GM19455 (cell line): ENCODE results near the gene TMEM132D.

Experiments used
- ATAC-seq: cut with Tn5 transposase; IDR thresholded peaks from one replicate; pipeline ENCODE4 v1.9.1; 2021; ENCODE audit not compliant: unreplicated experiment

TMEM132D gene

GRCh38 chr12:129670256-129670920, 233.4 kb downstream of the TMEM132D start:
- no peak for ATAC-seq

- no peak for ATAC-seq
Observed at GRCh38 chr12:129665414-129665813, 238.4 kb downstream of the TMEM132D start.

- ATAC-seq: no peak
Observed at GRCh38 chr12:129662234-129662633, 241.6 kb downstream of the TMEM132D start.

GRCh38 chr12:129660946-129661345, 242.9 kb downstream of the TMEM132D start:
- no peak for ATAC-seq

GRCh38 chr12:129659961-129660622, 243.7 kb downstream of the TMEM132D start:
- ATAC-seq: no peak

GRCh38 chr12:129657179-129657578, 246.6 kb downstream of the TMEM132D start:
- no peak for ATAC-seq

- no peak for ATAC-seq
Observed at GRCh38 chr12:129651951-129652350, 251.9 kb downstream of the TMEM132D start.

- no peak for ATAC-seq
Observed at GRCh38 chr12:129641926-129642325, 261.9 kb downstream of the TMEM132D start.

GRCh38 chr12:129635021-129635685, 268.7 kb downstream of the TMEM132D start:
- ATAC-seq: no peak

GRCh38 chr12:129631316-129631715, 272.5 kb downstream of the TMEM132D start:
- ATAC-seq: no peak

GRCh38 chr12:129629901-129630300, 273.9 kb downstream of the TMEM132D start:
- no peak for ATAC-seq

- no peak for ATAC-seq
Observed at GRCh38 chr12:129622566-129622965, 281.3 kb downstream of the TMEM132D start.

- ATAC-seq: no peak
Observed at GRCh38 chr12:129619271-129619670, 284.6 kb downstream of the TMEM132D start.

GRCh38 chr12:129617849-129618248, 286.0 kb downstream of the TMEM132D start:
- no peak for ATAC-seq

- ATAC-seq: no peak
Observed at GRCh38 chr12:129615001-129615400, 288.8 kb downstream of the TMEM132D start.

- no peak for ATAC-seq
Observed at GRCh38 chr12:129614221-129614885, 289.5 kb downstream of the TMEM132D start.

GRCh38 chr12:129613314-129613713, 290.5 kb downstream of the TMEM132D start:
- no peak for ATAC-seq

GRCh38 chr12:129610601-129611120, 293.2 kb downstream of the TMEM132D start:
- no peak for ATAC-seq

GRCh38 chr12:129607756-129608155, 296.1 kb downstream of the TMEM132D start:
- no peak for ATAC-seq

GRCh38 chr12:129607301-129607700, 296.5 kb downstream of the TMEM132D start:
- no peak for ATAC-seq

GRCh38 chr12:129606239-129606638, 297.6 kb downstream of the TMEM132D start:
- no peak for ATAC-seq
